Measurements from ENCODE around the gene RFC1. TPM values are rescaled to one million over a fixed set of nuclear protein-coding genes. Genes with fewer than 3 reads are reported as not detected.

The RFC1 gene
- polyA plus RNA-seq, 1 experiment = 18.1 TPM

DNA sequence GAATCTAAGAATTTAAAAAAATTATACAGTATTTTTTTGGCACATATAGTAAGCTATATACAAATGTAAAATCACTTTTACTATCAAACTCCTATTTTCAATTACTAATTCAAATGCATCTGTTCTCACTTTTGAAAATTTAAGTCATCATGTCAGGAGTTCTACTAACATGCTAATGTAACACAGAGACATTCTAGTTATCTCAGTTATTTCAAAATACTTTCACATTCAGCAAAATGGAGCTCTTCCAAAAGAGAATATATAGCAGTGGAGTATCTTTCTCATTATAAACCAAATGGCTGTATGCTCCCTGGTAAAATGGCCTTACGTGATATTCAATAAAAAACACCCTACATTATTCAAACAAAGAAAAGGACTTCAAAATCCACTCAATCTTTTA, 42.3 kb downstream of the RFC1 start:
- Histone ChIP-seq H3K4me3 (ENCODE audit: low read depth, low read length) (no peak overlapping the region), H3K36me3 (ENCODE audit: control insufficient read depth, insufficient read depth, low read length) (0 out of 2 replicates have a peak, but pooled peaks cover 1% of the 10 kb centered on the region), H3K27me3 (ENCODE audit: control insufficient read depth, insufficient read depth, low read length) (no peaks in the 10 kb centered on the region)
- CTCF ChIA-PET = no interaction called here
- no peak for DNase-seq (ENCODE audit: low read depth)
- POLR2A ChIA-PET = interaction anchor here (0.7 kb wide), 1 partner anchor 1645 kb away, joined by 3 read pairs; no protein-coding TSS in a partner anchor
- TF ChIP-seq, protein P1, sequence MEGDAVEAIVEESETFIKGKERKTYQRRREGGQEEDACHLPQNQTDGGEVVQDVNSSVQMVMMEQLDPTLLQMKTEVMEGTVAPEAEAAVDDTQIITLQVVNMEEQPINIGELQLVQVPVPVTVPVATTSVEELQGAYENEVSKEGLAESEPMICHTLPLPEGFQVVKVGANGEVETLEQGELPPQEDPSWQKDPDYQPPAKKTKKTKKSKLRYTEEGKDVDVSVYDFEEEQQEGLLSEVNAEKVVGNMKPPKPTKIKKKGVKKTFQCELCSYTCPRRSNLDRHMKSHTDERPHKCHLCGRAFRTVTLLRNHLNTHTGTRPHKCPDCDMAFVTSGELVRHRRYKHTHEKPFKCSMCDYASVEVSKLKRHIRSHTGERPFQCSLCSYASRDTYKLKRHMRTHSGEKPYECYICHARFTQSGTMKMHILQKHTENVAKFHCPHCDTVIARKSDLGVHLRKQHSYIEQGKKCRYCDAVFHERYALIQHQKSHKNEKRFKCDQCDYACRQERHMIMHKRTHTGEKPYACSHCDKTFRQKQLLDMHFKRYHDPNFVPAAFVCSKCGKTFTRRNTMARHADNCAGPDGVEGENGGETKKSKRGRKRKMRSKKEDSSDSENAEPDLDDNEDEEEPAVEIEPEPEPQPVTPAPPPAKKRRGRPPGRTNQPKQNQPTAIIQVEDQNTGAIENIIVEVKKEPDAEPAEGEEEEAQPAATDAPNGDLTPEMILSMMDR (IDR thresholded peaks at IDR 0.05; ENCODE audit: insufficient read depth, low read depth, low read length) = no peak

DNA sequence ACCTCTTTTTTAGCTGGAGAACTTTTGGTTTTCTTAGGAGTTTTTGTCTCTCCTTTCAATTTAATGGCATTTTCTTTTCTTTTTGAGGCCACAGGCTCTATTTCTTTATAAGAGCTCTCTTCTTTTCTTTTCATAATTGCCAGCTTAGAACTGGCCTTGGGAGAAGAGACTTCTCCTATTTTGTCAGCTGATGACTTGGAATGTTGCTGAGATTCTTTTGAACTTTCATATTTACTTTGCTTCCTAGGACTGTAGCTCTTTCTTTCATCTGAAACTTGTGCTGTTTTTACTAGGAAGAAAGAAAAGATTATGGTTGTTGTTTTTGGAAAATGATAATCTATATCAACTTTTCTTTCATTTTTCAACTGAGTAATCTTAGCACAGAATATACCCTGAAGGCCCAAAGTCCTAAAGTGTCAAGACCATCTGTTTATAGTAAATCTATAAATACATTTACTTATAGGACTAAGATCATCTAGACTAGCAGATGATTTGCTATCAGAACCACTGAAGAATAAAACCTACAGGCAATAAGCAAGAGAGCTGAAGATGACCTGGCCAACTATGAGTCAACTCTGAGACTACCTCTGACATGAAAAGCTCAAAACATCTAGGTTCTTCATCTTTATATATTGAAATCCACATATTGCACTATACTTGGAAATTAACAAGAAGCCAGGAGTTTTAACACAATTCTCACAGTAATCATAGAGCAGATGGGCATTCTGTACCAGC, 45.6 kb downstream of the RFC1 start:
- POLR2A ChIA-PET = interaction anchor here (0.6 kb wide), 2 partner anchors 65 to 138 kb away, joined by 3 read pairs; no protein-coding TSS in a partner anchor
- CTCF ChIA-PET = no interaction called here
- Histone ChIP-seq H3K4me3 (ENCODE audit: low read depth, low read length) (no peak overlapping the region), H3K36me3 (ENCODE audit: control insufficient read depth, insufficient read depth, low read length) (0 out of 2 replicates have a peak, but pooled peaks cover under 1% of the 10 kb centered on the region), H3K27me3 (ENCODE audit: control insufficient read depth, insufficient read depth, low read length) (no peaks in the 10 kb centered on the region)
- DNase-seq (ENCODE audit: low read depth) = no peak
- TF ChIP-seq, protein P1 (IDR thresholded peaks at IDR 0.05; ENCODE audit: insufficient read depth, low read depth, low read length) = no peak

DNA sequence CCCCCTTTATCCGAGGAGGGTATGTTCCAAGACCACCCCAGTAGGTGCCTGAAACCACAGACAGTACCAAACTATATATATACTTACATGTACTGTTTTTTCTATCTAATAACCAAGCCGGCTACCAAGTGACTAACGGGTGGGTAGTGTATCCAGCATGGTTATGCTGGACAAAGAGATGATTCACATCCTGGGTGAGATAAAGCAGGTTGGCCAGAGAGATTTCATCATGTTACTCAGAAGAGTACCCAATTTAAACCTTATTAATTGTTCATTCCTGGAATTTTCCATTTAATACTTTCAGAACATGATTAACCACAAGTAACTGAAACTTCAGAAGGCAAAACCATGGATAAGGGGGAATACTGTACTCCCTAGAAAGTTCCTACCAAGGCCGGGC, 46.5 kb downstream of the RFC1 start:
- DNase-seq (ENCODE audit: low read depth) = peak; percentile 56
- ChIA-PET CTCF (no interaction called here), POLR2A (interaction anchor here (0.6 kb wide), 1 partner anchor 64 kb away, joined by 3 read pairs; no protein-coding TSS in a partner anchor)
- TF ChIP-seq, protein P1 (IDR thresholded peaks at IDR 0.05; ENCODE audit: insufficient read depth, low read depth, low read length) = no peak
- Histone ChIP-seq H3K36me3 (ENCODE audit: control insufficient read depth, insufficient read depth, low read length) (no peaks in the 10 kb centered on the region), H3K27me3 (ENCODE audit: control insufficient read depth, insufficient read depth, low read length) (no peaks in the 10 kb centered on the region), H3K4me3 (ENCODE audit: low read depth, low read length) (no peak overlapping the region)

DNA sequence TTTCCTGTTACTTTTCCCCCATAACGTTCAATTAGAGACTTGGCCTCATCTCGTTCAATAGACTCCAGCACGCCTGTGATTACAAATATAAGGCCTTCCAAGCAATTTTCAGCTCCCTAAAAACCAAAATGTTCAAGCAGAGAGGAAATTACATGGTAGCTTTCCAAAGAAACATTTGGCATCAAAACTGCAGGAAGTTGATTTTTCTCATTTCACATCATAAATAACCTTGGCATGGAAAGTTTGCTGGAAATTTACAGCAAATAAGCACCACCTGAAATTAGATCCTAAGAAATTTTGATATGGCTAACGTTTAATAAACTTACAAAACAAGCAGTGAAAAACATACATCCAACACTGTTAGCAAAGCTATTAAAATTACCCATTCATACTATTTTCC, 53.3 kb downstream of the RFC1 start:
- CTCF ChIA-PET = no interaction called here
- Histone ChIP-seq H3K27me3 (ENCODE audit: control insufficient read depth, insufficient read depth, low read length) (no peaks in the 10 kb centered on the region), H3K4me3 (ENCODE audit: low read depth, low read length) (no peak overlapping the region), H3K36me3 (ENCODE audit: control insufficient read depth, insufficient read depth, low read length) (peaks cover 8% of the 10 kb centered on the region)
- TF ChIP-seq, protein P1 (IDR thresholded peaks at IDR 0.05; ENCODE audit: insufficient read depth, low read depth, low read length) = no peak
- DNase-seq (ENCODE audit: low read depth) = no peak
- POLR2A ChIA-PET = interaction anchor here (0.6 kb wide), 1 partner anchor 1231 kb away, joined by 3 read pairs; no protein-coding TSS in a partner anchor

DNA sequence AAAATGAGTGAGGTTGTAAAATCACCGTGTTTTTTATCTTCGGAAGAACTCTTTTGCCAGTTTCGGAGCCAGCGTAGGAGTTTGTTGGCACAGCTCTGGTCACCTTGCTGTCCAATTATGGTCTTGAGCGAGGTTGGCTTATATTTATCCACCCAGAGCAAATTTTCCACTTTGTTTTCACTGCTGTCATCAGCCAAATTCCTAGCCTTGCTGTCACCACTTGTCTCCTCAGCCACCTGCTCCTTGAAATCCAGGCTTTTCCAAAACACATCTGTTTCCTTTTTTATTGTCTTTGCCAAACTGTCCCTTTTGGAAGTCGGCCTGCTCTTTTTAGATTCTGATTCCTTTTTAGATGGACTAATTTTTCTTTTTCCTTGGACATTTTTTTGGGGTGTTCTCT, 57.6 kb downstream of the RFC1 start:
- Histone ChIP-seq H3K36me3 (ENCODE audit: control insufficient read depth, insufficient read depth, low read length) (peaks cover 11% of the 10 kb centered on the region), H3K4me3 (ENCODE audit: low read depth, low read length) (no peak overlapping the region), H3K27me3 (ENCODE audit: control insufficient read depth, insufficient read depth, low read length) (no peaks in the 10 kb centered on the region)
- DNase-seq (ENCODE audit: low read depth) = no peak
- ChIA-PET CTCF (no interaction called here), POLR2A (no interaction called here)
- TF ChIP-seq, protein P1 (IDR thresholded peaks at IDR 0.05; ENCODE audit: insufficient read depth, low read depth, low read length) = no peak

Measured in BJ (cell line).